GM18951 (cell line): ENCODE results near the gene CDH2.
"Not testable (repeated sequence)": the region's sequence is repeated elsewhere in the genome, so short reads cannot be mapped to it uniquely, and the experiment has no call there.

ENCODE experiments used
- POLR2A ChIP-seq: IDR thresholded peaks from 4 replicates; pipeline ENCODE4 v1.6.1; 2011; ENCODE audit warnings: mild to moderate bottlenecking; ENCODE audit not compliant: insufficient read length, insufficient read depth; ENCODE audit errors: extremely low read depth
- in situ Hi-C: fragments of 300-500 bp; cut with MboI; formaldehyde crosslinking; loops from one replicate; pipeline ENCODE4 v1.12.0; 2022; ENCODE audit warnings: low sequenced_read_pairs, mixed read lengths, inconsistent platforms; ENCODE audit not compliant: unreplicated experiment

Gene CDH2

GRCh38 chr18:27952741-27953140, 224.2 kb downstream of the CDH2 start:
- TF ChIP-seq POLR2A: no peak
- in situ Hi-C loops: no loop called here

GRCh38 chr18:27950648-27951228, 226.2 kb downstream of the CDH2 start:
- TF ChIP-seq POLR2A: no peak
- in situ Hi-C loops: no loop called here

GRCh38 chr18:27948986-27949385, 227.9 kb downstream of the CDH2 start:
- TF ChIP-seq POLR2A: no peak
- in situ Hi-C loops: no loop called here

GRCh38 chr18:27942706-27943105, 234.2 kb downstream of the CDH2 start:
- TF ChIP-seq POLR2A: no peak
- in situ Hi-C loops: no loop called here

GRCh38 chr18:27931535-27931934, 245.4 kb downstream of the CDH2 start:
- in situ Hi-C loops: no loop called here
- no peak for TF ChIP-seq POLR2A

- no peak for TF ChIP-seq POLR2A
- in situ Hi-C loops: no loop called here
Observed at GRCh38 chr18:27922780-27923179, 254.2 kb downstream of the CDH2 start.

GRCh38 chr18:27921904-27922751, 254.8 kb downstream of the CDH2 start:
- TF ChIP-seq POLR2A: no peak
- in situ Hi-C loops: no loop called here

- in situ Hi-C loops: no loop called here
- TF ChIP-seq POLR2A: no peak
Observed at GRCh38 chr18:27921392-27921791, 255.5 kb downstream of the CDH2 start.

- in situ Hi-C loops: no loop called here
- TF ChIP-seq POLR2A: no peak
Observed at GRCh38 chr18:27920836-27921235, 256.1 kb downstream of the CDH2 start.

GRCh38 chr18:27906189-27906588, 270.7 kb downstream of the CDH2 start:
- in situ Hi-C loops: not testable (repeated sequence)

- TF ChIP-seq POLR2A: no peak
- in situ Hi-C loops: no loop called here
Observed at GRCh38 chr18:27903906-27904305, 273.0 kb downstream of the CDH2 start.

GRCh38 chr18:27901424-27902226, 275.3 kb downstream of the CDH2 start:
- in situ Hi-C loops: no loop called here
- TF ChIP-seq POLR2A: no peak
